ENCODE measurements around the gene RLN3. TPM values are rescaled to one million over a fixed set of nuclear protein-coding genes. Genes with fewer than 3 reads are reported as not detected.
A peak's percentile ranks its signal among the peaks of the same experiment; 100 is the strongest.

The RLN3 gene
- total and polyA plus RNA-seq, 10 of the 15 experiments (the other 5 are each of a cell fraction or from before 2014, with no cell fraction given): not detected

- no peak for TF ChIP-seq IRF5 (IDR thresholded peaks at IDR 0.05; ENCODE audit: borderline replicate concordance)
- peak; percentile 60; the same call in 1 of the 2 replicates for TF ChIP-seq BACH1 (IDR thresholded peaks at IDR 0.05; ENCODE audit: borderline replicate concordance)
Observed at GRCh38 chr19:14073261-14073924, 45.4 kb downstream of the RLN3 start (continued).

GRCh38 chr19:14073925-14074838, 46.2 kb downstream of the RLN3 start:
- Histone ChIP-seq H2AFZ (ENCODE audit: control insufficient read depth, low read depth, low read length) (peak overlapping the region; percentile 57), H3K36me3 (ENCODE audit: control insufficient read depth in 2 of 2, insufficient read depth in 2 of 2, low read length in 1 of 2) (no peaks in the 10 kb centered on the region), H3K4me1 (ENCODE audit: control insufficient read depth, insufficient read depth, low read length) (peaks cover 19% of the 10 kb centered on the region), H3K79me2 (ENCODE audit: control insufficient read depth, insufficient read depth, low read length) (no peaks in the 10 kb centered on the region), H4K20me1 (ENCODE audit: control insufficient read depth, insufficient read depth) (no peaks in the 10 kb centered on the region), H3K27me3 (replicated peaks in 1 of 2; ENCODE audit: control insufficient read depth in 2 of 2, insufficient read depth in 2 of 2, low read length in 1 of 2) (no peaks in the 10 kb centered on the region), H3K4me2 (ENCODE audit: control insufficient read depth, insufficient read depth) (peak overlapping the region; percentile 100), H3K9me3 (replicated peaks; ENCODE audit: control insufficient read depth, insufficient read depth, low read length) (no peaks in the 10 kb centered on the region), H3K4me3 (peak overlapping the region; percentile 81), H3K27ac (ENCODE audit: control insufficient read depth, insufficient read depth) (no peak overlapping the region), H3K9ac (ENCODE audit: control insufficient read depth, insufficient read depth, low read length) (peak overlapping the region; percentile 42; the same call in 1 of the 2 replicates)
- FAIRE-seq (no peak), ATAC-seq (peak; percentile 4), DNase-seq (ENCODE audit: low read depth, low spot score) (no peak)
- no TSS peak for BruUV-seq (replicated peaks)
- ChIA-PET RAD21 (ENCODE audit: unreplicated experiment) (interaction anchor here (0.6 to 3.0 kb wide), 4 partner anchors 40 to 279 kb away, joined by 3 to 15 read pairs (median 12); partner anchors contain the start of genes ASF1B and IL27RA), CTCF (interaction anchor here (0.6 to 6.7 kb wide), 12 partner anchors 8 to 477 kb away, joined by 3 to 152 read pairs (median 8); partner anchors contain the start of genes ASF1B, NANOS3 and RLN3), SMC1A (ENCODE audit: uncharacterized antibody, unreplicated experiment) (interaction anchor here (0.6 to 5.4 kb wide), 3 partner anchors 121 to 202 kb away, joined by 3 to 47 read pairs (median 4); partner anchors contain the start of gene NANOS3), POLR2A (interaction anchor here (0.5 to 1.1 kb wide), 5 partner anchors 8 to 127 kb away, joined by 3 to 6 read pairs (median 4); partner anchors contain the start of gene ASF1B)
- 6% methylated on average over 44 of the region's 44 CpGs for WGBS (ENCODE audit: insufficient coverage, insufficient replicate concordance, low lambda C conversion rate, missing lambda C conversion rate)
- intact Hi-C loops (cut with micrococcal nuclease; ENCODE audit: unreplicated experiment) (loop anchor here (5.0 kb wide), 1 partner anchor 273 kb away; no protein-coding TSS in a partner anchor), in situ Hi-C loops (cut with MboI) (loop anchor here (5.0 to 25.0 kb wide), 3 partner anchors 192 to 787 kb away; no protein-coding TSS in a partner anchor)
- TF ChIP-seq MAX (IDR thresholded peaks at IDR 0.05; ENCODE audit: low read depth, low read length) (no peak), EGR1 (IDR thresholded peaks at IDR 0.05; ENCODE audit: borderline replicate concordance in 1 of 2, low read depth in 2 of 2, low read length in 2 of 2) (peak in 1 of 2 experiments; percentile 72; a peak in 1 of 3 replicates), BCL3 (IDR thresholded peaks at IDR 0.05; ENCODE audit: borderline replicate concordance, insufficient read depth, low read depth, low read length, poor library complexity, severe bottlenecking) (no peak), NR2C2 (IDR thresholded peaks at IDR 0.05; ENCODE audit: borderline replicate concordance, control insufficient read depth, insufficient read length, low read depth) (no peak), SIN3A (IDR thresholded peaks at IDR 0.05; ENCODE audit: low read depth, low read length) (0 out of 2 replicates have a peak, but pooled peaks have one; percentile 15), IKZF2 (IDR thresholded peaks at IDR 0.05) (peak in 1 of 2 experiments; percentile 18; a peak in 1 of 4 replicates), ESRRA (IDR thresholded peaks at IDR 0.05; ENCODE audit: low read length) (no peak), CBX3 (IDR thresholded peaks at IDR 0.05; ENCODE audit: borderline replicate concordance, low read depth) (no peak), POLR2A (IDR thresholded peaks at IDR 0.05; ENCODE audit: low read depth, low read length) (no peak)
- TF ChIP-seq, protein P1, sequence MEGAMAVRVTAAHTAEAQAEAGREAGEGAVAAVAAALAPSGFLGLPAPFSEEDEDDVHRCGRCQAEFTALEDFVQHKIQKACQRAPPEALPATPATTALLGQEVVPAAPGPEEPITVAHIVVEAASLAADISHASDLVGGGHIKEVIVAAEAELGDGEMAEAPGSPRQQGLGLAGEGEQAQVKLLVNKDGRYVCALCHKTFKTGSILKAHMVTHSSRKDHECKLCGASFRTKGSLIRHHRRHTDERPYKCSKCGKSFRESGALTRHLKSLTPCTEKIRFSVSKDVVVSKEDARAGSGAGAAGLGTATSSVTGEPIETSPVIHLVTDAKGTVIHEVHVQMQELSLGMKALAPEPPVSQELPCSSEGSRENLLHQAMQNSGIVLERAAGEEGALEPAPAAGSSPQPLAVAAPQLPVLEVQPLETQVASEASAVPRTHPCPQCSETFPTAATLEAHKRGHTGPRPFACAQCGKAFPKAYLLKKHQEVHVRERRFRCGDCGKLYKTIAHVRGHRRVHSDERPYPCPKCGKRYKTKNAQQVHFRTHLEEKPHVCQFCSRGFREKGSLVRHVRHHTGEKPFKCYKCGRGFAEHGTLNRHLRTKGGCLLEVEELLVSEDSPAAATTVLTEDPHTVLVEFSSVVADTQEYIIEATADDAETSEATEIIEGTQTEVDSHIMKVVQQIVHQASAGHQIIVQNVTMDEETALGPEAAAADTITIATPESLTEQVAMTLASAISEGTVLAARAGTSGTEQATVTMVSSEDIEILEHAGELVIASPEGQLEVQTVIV (IDR thresholded peaks at IDR 0.05; ENCODE audit: borderline replicate concordance, partially characterized antibody): no peak
